Measurements from ENCODE around the gene KDM6A.
A peak's percentile ranks its signal among the peaks of the same experiment; 100 is the strongest.
"Not testable (repeated sequence)": the region's sequence is repeated elsewhere in the genome, so short reads cannot be mapped to it uniquely, and the experiment has no call there.

The KDM6A gene

DNA sequence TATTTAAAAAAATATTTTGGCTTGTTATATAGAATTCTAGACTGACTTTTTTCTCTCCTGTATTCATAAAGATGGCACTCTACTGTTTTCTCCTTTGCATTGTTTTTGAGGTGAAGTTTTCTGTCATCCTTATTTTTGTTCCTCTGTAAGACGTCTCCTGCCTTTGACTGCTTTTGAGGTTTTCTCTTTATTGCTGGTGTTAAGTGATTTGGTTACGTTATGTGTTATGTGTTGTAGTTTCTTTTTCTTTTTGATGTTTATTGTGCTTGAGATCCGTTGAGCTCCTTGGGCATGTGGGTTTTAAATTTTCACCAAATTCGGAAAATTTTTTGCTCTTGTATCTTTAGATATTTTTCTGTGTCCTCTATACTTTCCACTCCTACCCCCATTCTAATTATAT lies 50.0 kb downstream of the KDM6A start:
- DNase-seq (ENCODE audit: low read depth in 2 of 2), result no peak

DNA sequence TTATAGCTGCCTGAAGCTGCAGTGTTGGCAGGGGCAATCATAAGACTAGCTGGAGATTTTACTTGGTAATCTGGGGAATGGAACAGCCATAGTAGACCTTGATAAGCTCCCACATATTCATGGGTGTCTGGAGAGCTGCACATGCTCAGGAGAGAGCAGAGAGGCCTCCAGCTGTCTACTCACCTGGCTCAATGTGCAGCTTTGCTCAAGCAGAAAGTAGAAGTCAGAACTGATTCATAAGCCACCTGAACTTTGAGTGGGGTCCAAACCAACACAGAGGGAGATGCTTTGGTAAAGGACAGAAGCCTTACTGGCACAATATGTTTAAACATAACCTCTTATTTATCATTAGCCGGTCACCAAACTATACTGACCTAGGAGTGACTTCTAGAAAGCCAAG lies 54.4 kb downstream of the KDM6A start:
- DNase-seq (ENCODE audit: low read depth in 2 of 2), result no peak

GRCh38 chrX:44931441-44931973 lies 58.5 kb downstream of the KDM6A start:
- no peak for DNase-seq (ENCODE audit: low read depth in 2 of 2)

- no peak for DNase-seq (ENCODE audit: low read depth in 2 of 2)
Observed at GRCh38 chrX:44935172-44935571, 62.2 kb downstream of the KDM6A start.

DNA sequence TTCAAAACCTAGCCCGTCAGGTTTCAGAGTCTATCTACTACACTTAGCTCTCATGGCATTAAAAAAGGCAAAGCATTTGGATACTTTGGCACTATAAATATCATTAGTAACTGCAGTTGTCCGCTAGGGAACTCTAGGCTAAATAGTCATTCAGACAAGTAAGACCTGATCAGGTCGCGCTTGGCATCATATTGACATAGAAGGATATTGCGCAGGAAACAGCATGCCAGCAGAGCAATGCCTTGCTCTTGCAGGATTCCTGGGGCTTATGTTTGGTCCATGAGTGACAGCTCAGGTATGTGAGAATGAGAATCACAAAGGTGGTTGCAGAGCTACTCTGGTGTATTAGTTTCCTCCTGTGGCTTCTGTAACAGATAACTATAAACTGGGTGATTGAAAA lies 62.7 kb downstream of the KDM6A start:
- DNase-seq (ENCODE audit: low read depth in 2 of 2), result no peak

GRCh38 chrX:44937606-44938005 lies 64.6 kb downstream of the KDM6A start:
- DNase-seq (ENCODE audit: low read depth in 2 of 2), result no peak

DNA sequence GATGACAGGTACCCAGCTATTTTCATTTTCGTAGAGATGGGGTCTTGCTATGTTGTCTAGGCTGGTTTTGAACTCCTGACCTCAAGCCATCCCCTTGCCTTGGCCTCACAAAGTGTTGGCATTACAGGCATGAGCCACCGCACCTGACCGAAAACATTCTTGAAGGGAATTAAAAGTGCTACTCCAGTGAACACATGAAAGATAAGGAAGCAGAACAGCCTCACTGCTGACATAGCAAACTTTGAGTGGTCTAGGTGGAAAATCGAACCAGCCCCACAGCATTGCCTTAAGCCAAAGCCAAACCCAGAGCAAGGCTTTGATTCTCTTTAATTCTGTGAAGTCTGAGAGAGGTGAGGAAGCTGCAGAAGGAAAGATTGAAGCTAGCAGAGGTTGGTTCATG lies 65.1 kb downstream of the KDM6A start:
- no peak for DNase-seq (ENCODE audit: low read depth in 2 of 2)

DNA sequence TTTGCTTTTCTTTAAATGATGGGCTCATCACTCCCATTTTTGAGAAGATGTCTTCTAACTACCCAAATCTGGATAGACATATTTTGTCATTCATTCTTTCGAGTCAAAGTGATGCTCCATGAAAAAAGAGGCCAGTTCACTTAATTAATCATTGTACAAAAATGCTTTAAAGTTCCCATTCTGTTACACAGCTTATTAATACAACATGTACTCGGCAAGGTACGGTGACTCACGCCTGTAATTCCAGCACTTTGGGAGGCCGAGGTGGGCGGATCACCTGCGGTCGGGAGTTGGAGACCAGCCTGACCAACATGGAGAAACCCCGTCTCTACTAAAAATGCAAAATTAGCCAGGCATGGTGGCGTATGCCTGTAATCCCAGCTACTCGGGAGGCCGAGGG lies 67.6 kb downstream of the KDM6A start:
- DNase-seq (ENCODE audit: low read depth in 2 of 2), result not testable (repeated sequence)

GRCh38 chrX:44943007-44943406 lies 70.0 kb downstream of the KDM6A start:
- no peak for DNase-seq (ENCODE audit: low read depth in 2 of 2)

DNA sequence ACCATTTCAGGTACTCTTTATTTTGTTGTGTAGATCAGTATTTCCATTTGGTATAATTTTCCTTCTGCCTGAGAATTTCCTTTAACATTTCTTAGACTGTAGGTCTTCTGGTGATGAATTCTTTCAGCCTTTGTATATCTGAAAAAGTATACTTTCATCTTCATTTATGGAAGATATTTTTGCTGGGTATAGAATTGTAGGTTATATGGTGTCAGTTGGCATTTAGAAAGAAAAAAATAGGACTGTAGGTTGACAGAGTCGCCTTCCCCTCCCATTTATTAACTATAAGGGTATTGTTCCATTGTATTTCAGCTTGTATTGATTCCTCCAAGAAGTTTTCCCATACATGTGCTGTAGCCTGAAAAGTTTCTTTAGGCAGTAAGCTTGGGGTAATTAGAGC lies 71.9 kb downstream of the KDM6A start:
- no peak for DNase-seq (ENCODE audit: low read depth in 2 of 2)

DNA sequence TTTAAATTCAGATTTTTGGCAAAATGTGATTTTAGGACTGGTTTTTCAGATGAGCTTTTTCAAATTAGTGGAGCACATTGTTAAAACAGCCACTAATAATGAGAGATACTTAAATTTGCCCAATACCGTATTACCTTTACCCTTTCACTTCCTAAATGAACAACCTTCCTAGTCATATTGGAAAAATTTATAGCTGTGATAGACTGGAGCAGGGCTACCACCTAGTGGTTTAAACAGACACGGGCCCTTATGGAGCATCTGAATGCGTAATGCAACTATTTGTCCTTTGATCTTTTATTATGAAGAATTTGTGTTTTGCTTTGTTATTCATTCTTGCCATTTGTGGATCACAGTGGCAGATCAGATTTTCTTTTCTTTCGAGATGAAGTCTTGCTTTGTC lies 72.7 kb downstream of the KDM6A start:
- DNase-seq (ENCODE audit: low read depth in 2 of 2), result peak in 1 of 2 experiments; percentile 7

GRCh38 chrX:44946771-44947170 lies 73.8 kb downstream of the KDM6A start:
- DNase-seq (ENCODE audit: low read depth in 2 of 2), result no peak

GRCh38 chrX:44947995-44948394 lies 75.0 kb downstream of the KDM6A start:
- DNase-seq (ENCODE audit: low read depth in 2 of 2), result no peak

GRCh38 chrX:44948406-44948805 lies 75.4 kb downstream of the KDM6A start:
- DNase-seq (ENCODE audit: low read depth in 2 of 2), result no peak

DNA sequence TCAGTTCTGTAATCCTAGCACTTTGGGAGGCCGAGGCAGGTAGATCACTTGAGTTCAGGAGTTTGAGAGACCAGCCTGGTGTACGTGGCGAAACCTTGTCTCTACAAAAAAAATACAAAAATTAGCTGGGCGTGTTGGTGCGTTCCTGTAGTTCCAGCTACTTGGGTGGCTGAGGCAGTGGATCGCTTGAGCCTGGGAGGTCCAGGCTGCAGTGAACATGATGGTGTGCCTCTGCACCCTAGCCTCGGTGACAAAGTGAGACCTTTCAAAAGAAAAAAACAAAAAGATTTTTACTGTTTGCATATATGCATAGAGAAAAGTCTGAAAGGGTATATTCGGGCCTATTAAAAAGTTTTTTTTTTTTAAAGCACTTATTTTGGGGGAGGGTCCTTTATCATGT lies 76.1 kb downstream of the KDM6A start:
- no peak for DNase-seq (ENCODE audit: low read depth in 2 of 2)

DNA sequence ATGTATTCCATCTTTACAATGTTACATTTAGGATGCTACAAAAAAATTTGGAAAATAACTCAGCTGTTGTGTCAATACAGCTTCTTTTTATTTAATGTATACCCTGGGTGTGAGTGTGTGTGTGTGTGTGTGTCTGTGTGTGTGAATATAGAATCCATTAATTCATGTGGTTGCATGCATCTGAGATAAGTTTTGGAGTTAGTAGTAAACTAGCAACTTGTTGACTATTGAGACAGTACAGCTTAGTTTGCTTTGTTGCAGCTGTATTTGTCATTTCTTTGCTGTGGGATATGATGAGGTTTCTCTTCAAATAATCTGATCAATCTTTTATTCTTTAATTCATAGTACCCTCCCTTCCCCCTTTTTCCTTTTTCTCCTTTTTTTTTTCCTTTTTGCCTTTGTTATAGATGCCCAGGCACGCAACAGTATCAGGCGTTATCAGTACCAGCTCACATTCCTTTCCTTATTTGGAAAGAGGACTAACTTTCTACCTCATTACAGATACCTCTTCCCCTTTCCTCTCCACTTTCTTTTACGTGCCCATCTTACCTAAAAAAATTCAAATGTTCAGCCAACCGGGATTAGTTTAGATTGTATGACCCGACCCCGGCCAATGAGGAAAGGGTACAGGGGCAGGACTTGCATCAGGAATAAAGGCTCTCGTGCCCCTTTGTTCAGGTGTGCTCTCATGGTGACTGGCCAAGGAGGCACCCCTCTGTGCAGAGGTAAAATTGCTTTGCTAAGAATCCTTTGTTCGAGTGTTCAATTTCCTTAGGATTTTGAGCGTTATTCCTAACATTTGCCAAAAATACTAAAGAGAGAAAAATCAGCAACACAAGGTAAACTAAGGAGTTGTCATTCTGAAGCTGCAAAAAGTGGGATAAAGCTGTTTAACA lies 77.7 kb downstream of the KDM6A start:
- not testable (repeated sequence) for DNase-seq (ENCODE audit: low read depth in 2 of 2)

DNA sequence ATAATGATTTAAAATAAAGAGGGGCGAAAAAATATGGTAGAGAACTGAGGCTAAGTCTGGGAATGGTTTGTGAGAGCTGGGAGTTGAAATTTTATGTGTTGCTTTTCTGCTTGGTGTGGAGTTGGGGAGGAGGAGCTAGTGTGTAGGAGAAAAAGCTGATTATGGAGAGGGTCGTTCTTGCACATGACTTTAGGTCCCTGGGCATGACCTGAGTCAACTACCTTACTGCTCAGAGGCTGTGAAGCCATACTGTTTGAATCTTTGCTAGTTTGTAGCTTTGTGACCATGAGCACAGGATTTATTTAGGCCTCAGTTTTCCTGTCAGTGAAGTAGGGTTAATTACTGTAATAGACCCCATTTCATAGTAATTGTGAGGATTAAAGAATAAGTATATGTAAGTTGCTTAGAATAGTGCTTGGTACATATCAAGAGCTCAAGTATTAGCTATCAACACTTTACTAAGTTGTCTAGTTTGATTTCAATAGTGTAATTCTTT lies 78.6 kb downstream of the KDM6A start:
- DNase-seq (ENCODE audit: low read depth in 2 of 2), result no peak

DNA sequence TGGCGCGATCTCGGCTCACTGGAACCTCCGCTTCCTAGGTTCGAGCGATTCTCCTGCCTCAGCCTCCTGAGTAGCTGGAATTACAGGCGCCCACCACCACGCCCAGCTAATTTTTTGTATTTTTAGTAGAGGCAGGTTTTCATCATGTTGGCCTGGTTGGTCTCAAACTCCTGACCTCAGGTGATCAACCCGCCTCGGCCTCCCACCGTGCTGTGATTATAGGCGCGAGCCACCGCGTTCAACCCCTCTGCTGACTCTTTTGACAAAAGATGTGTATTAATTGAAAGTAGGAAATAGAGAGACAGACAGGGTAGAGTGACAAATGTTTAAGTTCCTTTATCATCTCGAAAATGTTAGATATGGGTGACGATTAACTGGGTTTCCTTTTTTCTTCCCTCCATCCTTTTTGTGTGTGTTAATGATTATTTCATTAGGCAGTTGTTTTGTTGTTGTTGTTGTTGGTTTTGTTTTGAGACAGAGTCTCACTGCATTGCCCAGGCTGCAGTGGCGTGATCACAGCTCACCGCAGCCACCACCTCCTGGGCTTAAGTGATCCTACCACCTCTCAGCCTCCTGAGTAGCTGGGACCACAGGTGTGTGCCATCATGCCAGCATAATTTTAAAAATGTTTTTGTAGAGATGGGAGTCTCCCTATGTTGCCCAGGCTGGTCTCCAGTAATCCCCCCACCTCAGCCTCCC lies 79.5 kb downstream of the KDM6A start:
- no peak for DNase-seq (ENCODE audit: low read depth in 2 of 2)

DNA sequence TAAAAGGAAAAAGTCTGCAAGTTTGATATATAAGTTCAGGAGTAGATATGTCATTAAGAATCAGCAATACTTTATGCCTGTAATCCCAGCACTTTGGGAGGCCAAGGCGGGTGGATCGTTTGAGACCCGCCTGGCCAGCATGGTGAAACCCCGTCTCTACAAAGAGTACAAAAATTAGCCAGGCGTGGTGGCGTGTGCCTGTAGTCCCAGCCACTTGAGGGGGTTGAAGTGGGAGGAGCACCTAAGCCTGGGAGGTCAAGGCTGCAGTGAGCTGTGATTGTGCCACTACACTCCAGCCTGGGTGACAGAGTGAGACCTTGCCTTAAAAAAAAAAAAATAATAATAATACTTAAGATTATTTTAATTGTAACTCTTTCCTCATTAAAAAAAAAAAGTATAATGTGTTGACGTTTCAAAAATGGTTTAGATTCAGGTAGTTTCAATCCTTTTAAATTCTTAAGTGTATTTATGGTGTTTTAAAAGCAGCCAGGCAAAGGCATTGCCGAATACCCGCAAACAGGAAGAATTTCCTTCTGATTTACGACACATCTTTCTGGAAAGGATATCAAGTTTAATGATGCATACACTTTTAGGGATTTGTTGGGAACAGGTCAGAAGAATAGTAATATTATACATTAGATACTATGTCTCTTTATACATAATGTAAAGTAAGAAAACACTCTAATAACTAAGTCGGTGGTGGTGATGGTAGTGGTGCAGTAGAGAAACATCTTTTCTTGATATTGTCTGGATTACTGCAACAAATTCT lies 80.9 kb downstream of the KDM6A start:
- DNase-seq (ENCODE audit: low read depth in 2 of 2), result no peak

DNA sequence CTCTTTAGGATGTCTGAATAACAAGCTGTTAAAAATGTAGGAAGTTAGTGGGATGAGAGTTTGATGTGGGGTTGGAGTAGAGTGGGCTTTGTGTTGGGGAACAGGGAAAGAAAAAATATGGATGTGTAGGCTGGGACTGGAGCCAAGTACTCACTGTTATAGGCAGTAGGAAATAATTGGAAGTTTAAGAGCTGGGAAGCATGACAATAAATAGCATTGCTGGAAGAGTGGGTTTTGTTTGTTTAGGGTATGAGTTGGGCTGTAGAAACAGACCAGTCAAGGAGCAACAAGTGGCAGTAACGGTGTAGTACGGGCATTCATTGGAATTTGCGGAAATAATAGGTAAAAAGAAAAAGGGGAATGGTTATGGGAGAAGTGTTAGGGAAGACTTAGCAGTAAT lies 81.6 kb downstream of the KDM6A start:
- DNase-seq (ENCODE audit: low read depth in 2 of 2), result no peak

- DNase-seq (ENCODE audit: low read depth in 2 of 2), result no peak
Observed at GRCh38 chrX:44957848-44958247, 84.9 kb downstream of the KDM6A start.

DNA sequence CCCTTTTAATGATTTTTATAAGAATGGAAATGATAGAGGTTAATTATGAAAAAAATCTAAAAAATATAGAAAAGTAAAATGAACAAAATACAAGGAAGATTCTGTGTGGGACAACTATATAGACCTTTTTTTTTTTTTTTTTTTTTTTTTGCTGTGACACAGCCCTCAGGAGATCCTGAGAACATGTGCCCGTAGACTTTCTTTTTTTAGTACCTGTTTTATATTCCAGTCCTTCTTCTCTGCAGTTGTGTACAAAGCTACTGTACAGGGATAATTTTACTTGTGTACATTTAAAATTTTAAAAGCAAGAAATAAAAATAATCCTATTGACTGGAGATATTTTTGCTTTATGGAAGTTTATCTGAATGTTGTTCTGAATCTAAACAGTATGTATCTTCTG lies 85.5 kb downstream of the KDM6A start:
- no peak for DNase-seq (ENCODE audit: low read depth in 2 of 2)
